ENCODE data around the gene RAVER2. TPM values are rescaled to one million over a fixed set of nuclear protein-coding genes. Genes with fewer than 3 reads are reported as not detected.

Gene RAVER2
- total and polyA plus RNA-seq, 2 of the 13 experiments (the other 11 are each of a cell fraction or from before 2014, with no cell fraction given) = 11.4 to 15.4 TPM

DNA sequence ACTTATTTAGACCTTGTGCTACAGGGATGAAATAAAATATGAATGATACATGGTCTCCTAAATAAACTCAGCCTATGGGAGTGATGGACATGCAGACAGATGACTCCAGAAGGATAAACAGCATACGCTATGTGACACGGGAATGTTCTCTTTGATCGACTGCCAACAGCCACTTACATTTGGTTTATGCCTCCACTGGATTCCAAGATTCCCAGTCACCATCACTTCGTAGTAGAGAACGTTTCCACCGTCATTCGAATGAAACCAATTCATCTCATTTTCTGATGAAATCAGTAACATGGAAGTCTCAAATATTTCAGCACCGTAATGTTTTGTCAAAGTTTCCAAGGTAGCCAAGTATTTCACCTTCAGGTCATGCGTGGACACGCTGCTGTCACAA, 121.8 kb downstream of the RAVER2 start:
- TF ChIP-seq, protein P1, sequence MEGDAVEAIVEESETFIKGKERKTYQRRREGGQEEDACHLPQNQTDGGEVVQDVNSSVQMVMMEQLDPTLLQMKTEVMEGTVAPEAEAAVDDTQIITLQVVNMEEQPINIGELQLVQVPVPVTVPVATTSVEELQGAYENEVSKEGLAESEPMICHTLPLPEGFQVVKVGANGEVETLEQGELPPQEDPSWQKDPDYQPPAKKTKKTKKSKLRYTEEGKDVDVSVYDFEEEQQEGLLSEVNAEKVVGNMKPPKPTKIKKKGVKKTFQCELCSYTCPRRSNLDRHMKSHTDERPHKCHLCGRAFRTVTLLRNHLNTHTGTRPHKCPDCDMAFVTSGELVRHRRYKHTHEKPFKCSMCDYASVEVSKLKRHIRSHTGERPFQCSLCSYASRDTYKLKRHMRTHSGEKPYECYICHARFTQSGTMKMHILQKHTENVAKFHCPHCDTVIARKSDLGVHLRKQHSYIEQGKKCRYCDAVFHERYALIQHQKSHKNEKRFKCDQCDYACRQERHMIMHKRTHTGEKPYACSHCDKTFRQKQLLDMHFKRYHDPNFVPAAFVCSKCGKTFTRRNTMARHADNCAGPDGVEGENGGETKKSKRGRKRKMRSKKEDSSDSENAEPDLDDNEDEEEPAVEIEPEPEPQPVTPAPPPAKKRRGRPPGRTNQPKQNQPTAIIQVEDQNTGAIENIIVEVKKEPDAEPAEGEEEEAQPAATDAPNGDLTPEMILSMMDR (CRISPR knock-in tag; IDR thresholded peaks at IDR 0.05) = no peak
- TF ChIP-seq, protein P2, sequence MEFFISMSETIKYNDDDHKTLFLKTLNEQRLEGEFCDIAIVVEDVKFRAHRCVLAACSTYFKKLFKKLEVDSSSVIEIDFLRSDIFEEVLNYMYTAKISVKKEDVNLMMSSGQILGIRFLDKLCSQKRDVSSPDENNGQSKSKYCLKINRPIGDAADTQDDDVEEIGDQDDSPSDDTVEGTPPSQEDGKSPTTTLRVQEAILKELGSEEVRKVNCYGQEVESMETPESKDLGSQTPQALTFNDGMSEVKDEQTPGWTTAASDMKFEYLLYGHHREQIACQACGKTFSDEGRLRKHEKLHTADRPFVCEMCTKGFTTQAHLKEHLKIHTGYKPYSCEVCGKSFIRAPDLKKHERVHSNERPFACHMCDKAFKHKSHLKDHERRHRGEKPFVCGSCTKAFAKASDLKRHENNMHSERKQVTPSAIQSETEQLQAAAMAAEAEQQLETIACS (CRISPR knock-in tag; IDR thresholded peaks at IDR 0.05) = no peak
- no peak for TF ChIP-seq SKI (IDR thresholded peaks at IDR 0.05; ENCODE audit: partially characterized antibody)
- TF ChIP-seq ZNF510 (CRISPR knock-in tag; IDR thresholded peaks at IDR 0.05; ENCODE audit: low read depth) = no peak
- TF ChIP-seq MBNL3 (CRISPR knock-in tag; conservative IDR thresholded peaks at IDR 0.05) = no peak
- TF ChIP-seq RFX1 (IDR thresholded peaks at IDR 0.05) = no peak
- no peak for TF ChIP-seq POGZ (CRISPR knock-in tag; IDR thresholded peaks at IDR 0.05)
- TF ChIP-seq RBM39 (IDR thresholded peaks at IDR 0.05; ENCODE audit: low read depth, low read length, poor library complexity, severe bottlenecking) = no peak
- no peak for TF ChIP-seq EHMT2 (IDR thresholded peaks at IDR 0.05; ENCODE audit: borderline replicate concordance, low read depth, low read length)
- TF ChIP-seq RARG (CRISPR knock-in tag; IDR thresholded peaks at IDR 0.05; ENCODE audit: low read depth) = no peak
- TF ChIP-seq ZNF629 (CRISPR knock-in tag; conservative IDR thresholded peaks at IDR 0.05) = no peak
- TF ChIP-seq NFE2L2 (IDR thresholded peaks at IDR 0.05; ENCODE audit: low read length) = no peak
- TF ChIP-seq, protein P3, sequence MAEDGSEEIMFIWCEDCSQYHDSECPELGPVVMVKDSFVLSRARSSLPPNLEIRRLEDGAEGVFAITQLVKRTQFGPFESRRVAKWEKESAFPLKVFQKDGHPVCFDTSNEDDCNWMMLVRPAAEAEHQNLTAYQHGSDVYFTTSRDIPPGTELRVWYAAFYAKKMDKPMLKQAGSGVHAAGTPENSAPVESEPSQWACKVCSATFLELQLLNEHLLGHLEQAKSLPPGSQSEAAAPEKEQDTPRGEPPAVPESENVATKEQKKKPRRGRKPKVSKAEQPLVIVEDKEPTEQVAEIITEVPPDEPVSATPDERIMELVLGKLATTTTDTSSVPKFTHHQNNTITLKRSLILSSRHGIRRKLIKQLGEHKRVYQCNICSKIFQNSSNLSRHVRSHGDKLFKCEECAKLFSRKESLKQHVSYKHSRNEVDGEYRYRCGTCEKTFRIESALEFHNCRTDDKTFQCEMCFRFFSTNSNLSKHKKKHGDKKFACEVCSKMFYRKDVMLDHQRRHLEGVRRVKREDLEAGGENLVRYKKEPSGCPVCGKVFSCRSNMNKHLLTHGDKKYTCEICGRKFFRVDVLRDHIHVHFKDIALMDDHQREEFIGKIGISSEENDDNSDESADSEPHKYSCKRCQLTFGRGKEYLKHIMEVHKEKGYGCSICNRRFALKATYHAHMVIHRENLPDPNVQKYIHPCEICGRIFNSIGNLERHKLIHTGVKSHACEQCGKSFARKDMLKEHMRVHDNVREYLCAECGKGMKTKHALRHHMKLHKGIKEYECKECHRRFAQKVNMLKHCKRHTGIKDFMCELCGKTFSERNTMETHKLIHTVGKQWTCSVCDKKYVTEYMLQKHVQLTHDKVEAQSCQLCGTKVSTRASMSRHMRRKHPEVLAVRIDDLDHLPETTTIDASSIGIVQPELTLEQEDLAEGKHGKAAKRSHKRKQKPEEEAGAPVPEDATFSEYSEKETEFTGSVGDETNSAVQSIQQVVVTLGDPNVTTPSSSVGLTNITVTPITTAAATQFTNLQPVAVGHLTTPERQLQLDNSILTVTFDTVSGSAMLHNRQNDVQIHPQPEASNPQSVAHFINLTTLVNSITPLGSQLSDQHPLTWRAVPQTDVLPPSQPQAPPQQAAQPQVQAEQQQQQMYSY (CRISPR knock-in tag; IDR thresholded peaks at IDR 0.05) = no peak
- no peak for TF ChIP-seq PCBP2 (optimal IDR thresholded peaks at IDR 0.05; ENCODE audit: low read depth, low read length, poor library complexity, severe bottlenecking)
- no peak for TF ChIP-seq MAFK (conservative IDR thresholded peaks at IDR 0.05 in 1 of 2, IDR thresholded peaks at IDR 0.05 in 1 of 2; ENCODE audit: low read length in 2 of 2)
- TF ChIP-seq ZKSCAN5 (CRISPR knock-in tag; IDR thresholded peaks at IDR 0.05) = no peak
- TF ChIP-seq, protein P4, sequence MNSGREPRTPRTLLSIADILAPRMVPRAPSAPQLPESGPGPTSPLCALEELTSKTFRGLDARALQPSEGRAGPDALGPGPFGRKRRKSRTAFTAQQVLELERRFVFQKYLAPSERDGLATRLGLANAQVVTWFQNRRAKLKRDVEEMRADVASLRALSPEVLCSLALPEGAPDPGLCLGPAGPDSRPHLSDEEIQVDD (CRISPR knock-in tag; IDR thresholded peaks at IDR 0.05; ENCODE audit: borderline replicate concordance) = no peak
- no peak for TF ChIP-seq MED1 (CRISPR knock-in tag; IDR thresholded peaks at IDR 0.05)
- TF ChIP-seq POLR2A (IDR thresholded peaks at IDR 0.05; ENCODE audit: insufficient read depth in 1 of 2, low read depth in 2 of 2, low read length in 2 of 2) = no peak
- no peak for TF ChIP-seq FOXC1 (CRISPR knock-in tag; IDR thresholded peaks at IDR 0.05; ENCODE audit: borderline replicate concordance)
- no peaks in the 10 kb centered on the region for H3K9me3 ChIP-seq (ENCODE audit: low read length)
- ATAC-seq = no peak
- H3K36me3 ChIP-seq (replicated peaks in 1 of 2; ENCODE audit: control insufficient read depth in 1 of 2, insufficient read depth in 2 of 2, low read length in 2 of 2) = peaks cover 9 to 62% of the 10 kb centered on the region in 2 experiments
- no TSS peak for BruUV-seq (replicated peaks)
- FAIRE-seq = no peak
- intact Hi-C loops (cut with micrococcal nuclease; ENCODE audit: unreplicated experiment) = no loop called here
- in situ Hi-C loops (cut with HindIII; ENCODE audit: extremely low pct_ligation_motif_present, low pct_unique_long_range_greater_than_20kb) = no loop called here
- no peaks in the 10 kb centered on the region for H3K79me2 ChIP-seq (ENCODE audit: insufficient read depth, low read length)
- 99% methylated on average over 10 of the region's 10 CpGs for WGBS (ENCODE audit: low lambda C conversion rate)
- no peaks in the 10 kb centered on the region for H3K27me3 ChIP-seq (ENCODE audit: control insufficient read depth in 1 of 2, insufficient read depth in 2 of 2, low read length in 2 of 2)
- no peak overlapping the region for H3K4me3 ChIP-seq (replicated peaks in 1 of 3; ENCODE audit: insufficient read depth in 1 of 3, low read depth in 2 of 3, low read length in 3 of 3)
- DNase-seq (ENCODE audit: low spot score) = no peak
- H4K20me1 ChIP-seq (ENCODE audit: insufficient read depth, low read length) = no peaks in the 10 kb centered on the region
- H3K27ac ChIP-seq (ENCODE audit: extremely low read length, insufficient read depth, low read length) = no peak overlapping the region
- ChIA-PET CTCF (ENCODE audit: low intra/inter-chr PET ratio, low total read pairs) (no interaction called here), POLR2A (no interaction called here)
- no peak overlapping the region for H2AFZ ChIP-seq (ENCODE audit: low read length)
- H3K4me1 ChIP-seq (ENCODE audit: insufficient read depth, low read length) = 0 out of 2 replicates have a peak, but pooled peaks cover 4% of the 10 kb centered on the region
- no peak overlapping the region for H3K9ac ChIP-seq (ENCODE audit: insufficient read depth, low read depth, low read length)
- no peak overlapping the region for H3K4me2 ChIP-seq (ENCODE audit: low read depth, low read length)
